T follicular helper cell (primary cell): ENCODE results near the gene IQGAP1.

Experiments used
- DNase-seq: peaks from one replicate; pipeline ENCODE4 v3.0.0-alpha.2; 2020; ENCODE audit warnings: low read depth

The IQGAP1 gene

DNA sequence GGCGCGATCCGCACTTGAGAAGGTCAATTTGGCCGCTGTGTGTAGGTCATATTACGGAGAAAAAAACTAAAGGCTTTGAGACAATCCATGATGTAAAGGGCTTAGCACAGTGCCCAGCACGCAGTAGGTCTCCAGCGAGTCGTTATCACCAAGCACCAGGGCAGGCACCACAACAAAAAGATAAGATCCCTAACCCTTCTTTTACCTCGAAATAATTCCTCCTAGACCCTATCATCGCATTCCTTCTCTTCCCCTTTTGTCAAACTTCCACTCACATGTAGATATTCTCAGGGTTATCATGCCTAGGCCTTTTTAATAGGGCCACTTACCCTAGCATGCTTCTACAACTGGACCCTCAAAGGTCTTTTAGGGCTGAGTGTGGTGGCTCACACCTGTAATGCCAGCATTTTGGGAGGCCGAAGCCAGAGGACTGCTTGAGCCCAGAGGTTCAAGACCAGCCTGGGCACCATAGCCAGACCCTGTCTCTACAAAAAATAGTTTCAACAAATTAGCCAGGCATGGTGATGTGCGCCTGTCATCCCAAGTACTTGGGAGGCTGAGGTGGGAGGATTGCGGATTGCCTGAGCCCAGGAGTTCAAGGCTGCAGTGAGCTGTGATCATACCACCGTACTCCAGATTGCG is 22.5 kb upstream of the IQGAP1 start:
- DNase-seq: no peak

DNA sequence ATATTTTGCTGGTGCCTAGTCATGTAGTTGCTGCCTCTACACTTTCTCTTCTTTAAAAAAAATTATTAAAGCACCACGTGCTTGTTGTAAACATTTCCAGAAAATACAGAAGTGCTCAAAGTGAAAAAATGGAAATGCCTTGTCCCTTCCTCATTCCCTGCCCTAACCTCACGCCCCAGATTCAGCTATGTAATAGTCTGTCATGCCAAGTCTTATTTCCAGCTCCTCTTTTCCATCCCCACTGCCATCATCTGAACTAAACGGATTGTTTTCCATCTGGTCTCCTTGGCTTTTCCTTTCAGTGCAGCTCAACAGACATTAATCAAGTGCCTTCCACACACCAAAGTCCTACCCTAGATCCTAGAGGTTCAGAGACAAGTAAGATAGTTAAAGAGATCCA is 20.5 kb upstream of the IQGAP1 start:
- no peak for DNase-seq

DNA sequence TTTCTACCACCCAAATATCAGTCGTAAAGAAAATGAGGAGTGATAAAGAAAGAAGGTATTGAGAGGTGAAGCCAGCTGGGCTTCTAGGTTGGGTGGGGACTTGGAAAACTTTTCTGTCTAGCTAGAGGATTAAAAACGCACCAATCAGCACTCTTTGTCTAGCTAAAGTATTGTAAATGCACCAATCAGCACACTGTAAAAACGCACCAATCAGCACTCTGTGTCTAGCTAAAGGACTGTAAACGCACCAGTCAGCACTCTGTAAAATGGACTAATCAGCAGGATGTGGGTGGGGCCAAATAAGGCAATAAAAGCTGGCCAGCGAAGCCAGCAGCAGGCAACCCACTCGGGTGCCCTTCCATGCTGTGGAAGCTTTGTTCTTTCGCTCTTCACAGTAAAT is 13.0 kb upstream of the IQGAP1 start:
- no peak for DNase-seq

DNA sequence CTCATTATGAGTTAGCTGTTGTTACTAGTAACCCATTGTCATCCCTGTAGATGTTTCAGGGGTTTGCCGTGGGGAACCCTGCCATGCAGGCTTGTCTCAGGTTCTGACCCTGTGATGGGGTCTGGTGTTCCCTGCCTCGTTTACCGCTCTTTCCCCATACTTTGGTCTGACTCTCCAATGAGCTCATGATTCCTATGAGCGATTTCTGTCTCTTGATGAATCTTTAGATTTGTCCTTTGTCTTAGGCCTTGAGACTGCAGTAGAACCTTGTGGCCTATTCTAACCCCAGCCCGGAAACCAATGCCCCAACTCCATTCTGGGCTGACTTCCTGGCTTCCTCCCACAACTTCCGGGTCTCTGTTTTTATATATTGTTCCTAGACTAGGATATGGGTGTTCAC is 11.3 kb upstream of the IQGAP1 start:
- DNase-seq: peak; percentile 46

DNA sequence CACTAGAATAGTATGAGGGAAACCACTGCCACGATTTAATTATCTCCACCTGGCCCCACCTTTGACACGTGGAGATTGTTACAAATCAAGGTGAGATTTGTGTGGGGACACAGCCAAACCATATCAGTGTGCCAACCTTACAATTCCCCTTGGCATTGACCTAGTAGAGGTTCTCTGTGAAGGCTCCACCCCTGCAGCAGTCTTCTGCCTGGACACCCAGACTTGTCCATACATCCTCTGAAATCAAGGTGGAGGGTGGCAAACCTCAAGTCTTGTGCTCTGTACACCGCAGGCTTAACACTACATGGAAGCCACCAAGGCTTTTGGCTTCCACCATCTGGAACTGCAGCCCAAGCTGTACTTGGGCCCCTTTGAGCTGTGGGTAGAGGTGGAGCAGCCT is 8.8 kb upstream of the IQGAP1 start:
- no peak for DNase-seq

DNA sequence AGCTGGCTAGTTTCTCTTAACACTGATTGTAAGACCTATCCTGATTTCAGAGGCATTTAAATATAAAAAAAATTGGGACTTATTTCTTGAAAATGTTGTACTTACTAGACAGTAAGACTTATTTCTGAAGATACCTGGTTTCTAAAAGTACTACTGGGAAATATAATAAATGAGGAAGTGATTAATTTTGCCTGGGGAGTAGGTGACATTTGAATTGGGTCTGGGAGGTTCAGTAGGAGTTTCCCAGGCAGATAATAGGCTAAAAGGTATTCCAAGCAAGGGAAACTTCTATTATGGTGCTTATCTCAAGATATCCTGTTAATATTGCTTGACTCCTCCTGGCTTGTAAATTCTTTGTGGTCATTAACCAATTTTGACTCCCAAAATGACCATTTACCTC is 6.5 kb upstream of the IQGAP1 start:
- DNase-seq: no peak

DNA sequence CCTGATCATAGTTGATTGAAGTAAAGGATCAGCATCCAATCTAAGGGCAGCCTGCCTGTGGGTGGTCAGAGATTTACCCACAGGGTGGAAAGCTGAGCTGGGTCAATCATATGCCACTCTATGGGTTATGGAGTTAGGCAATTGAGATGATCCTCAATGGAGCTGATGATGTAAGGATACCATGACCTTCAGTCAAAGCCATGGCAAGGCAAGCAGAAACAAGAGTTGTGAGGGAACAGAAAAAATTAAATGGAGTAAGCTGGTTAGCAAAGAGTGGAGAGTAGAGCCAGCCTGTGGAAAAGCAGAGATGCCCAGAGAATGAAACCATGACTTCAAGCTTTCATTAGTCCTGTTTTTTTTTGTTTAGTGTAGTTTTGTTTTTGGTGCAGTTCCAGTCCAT is 5.7 kb upstream of the IQGAP1 start:
- DNase-seq: no peak

DNA sequence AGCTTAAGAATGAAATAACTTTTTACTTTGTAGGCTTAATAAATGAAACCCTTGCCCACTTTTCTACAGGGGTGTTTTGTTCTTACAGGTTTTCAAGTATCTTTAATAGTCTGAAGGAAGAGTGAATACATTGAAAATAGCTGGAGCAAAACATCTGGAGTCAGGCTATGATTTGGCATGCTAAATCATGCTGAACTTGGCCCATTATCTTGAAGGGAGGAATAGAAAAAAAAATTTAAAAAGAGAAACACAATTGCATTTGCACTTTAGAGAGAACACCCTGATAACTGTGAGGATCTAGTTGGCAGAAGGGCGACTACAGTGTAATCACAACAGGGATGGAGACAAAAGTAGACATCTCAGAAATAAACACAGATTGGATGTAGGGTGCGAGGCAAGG is 1.8 kb upstream of the IQGAP1 start:
- no peak for DNase-seq

DNA sequence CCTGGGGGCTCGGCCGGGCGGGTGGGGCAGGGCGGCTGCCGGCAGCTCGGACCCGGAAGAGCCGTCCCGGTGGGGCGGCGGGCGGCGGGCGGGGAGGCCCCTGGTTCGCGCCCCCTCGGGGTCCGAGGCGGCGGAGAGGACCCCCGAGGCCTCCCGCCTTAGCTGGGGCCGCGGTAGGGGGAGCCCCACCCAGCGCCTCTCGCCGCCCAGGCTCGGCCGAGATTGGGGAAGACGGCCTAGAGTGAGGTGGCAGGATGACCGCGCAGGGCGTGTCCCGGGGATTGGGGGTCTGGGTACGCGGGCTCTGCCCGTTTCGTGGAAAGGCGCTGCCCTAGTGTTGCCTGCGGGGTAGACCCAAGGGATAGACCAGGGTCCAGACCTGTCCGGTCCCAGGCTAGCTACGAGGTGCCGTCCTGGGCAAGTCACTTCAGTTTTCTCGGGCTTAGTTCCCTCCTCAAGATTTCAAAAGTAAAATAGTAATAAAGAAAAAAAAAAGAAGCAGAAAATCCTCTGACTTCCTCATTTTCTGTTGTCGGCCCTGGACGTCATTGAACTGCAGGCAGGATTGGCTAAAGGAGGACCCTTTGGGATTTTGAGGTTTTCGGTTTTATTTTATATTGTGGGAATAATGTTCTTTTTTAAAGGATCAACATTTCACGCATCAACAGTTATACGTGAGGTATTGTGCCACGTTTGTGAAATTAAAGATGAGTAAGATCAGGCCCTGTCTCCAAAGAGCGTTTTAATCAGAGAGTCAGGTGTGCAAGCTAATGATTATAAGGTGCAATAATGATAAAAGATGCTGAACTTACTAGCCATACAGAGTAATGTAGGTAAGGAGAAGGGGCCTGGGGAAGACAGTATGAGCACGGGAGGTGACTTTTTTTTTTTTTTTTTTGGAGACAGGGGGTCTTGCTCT is 679 bp downstream of the IQGAP1 start:
- DNase-seq: peak; percentile 32

DNA sequence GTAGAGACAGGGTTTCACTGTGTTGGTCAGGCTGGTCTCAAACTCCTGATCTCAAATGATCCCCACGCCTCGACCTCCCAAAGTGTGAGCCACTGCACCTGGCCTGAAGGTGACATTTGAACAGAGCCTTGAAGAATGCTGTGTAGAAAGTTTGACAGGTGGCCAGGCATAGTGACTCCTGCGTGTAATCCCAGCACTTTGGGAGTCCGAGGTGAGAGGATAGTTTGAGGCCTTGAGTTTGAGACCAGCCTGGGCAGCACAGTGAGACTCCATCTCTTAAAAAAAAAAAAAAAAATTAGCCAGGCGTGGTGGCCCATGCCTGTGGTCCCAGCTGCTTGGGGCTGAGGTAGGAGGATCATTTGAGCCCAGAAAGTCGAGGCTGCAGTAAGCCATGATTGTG is 1.5 kb downstream of the IQGAP1 start:
- DNase-seq: no peak

DNA sequence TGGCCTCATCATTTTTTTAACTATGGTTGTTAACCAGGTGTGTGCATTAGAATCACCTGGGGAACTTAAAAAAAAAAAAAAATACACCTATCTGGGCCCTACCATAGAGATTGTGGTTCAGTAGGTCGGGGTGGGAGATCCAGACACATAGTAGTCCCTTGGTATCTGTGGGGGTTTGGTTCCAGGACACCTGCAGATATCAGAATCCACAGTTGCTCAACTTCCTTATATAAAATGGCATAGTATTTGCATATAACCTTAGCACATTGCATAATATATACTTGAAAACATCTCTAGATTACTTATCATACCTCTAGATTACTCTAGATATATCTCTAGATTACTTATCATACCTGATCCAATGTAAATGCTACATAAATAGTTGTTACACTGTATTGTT is 5.0 kb downstream of the IQGAP1 start:
- no peak for DNase-seq

DNA sequence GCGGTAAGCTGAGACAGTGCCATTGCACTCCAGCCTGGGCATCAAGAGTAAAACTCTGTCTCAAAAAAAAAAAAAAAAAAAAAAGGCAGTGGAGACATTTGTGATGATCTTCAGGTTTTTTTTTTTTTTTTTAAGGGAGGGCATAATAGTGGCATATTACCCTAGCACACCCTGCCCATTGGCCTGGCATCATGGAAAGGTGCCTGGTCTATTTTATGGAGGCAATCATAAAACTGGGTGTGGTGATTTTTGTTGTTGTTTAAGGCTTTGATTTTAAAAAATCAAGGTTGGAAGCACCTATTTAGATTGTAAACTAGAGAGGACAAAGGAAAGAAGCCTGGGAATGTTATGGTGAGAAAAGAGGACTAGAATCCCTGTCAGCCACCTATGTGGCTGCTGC is 6.0 kb downstream of the IQGAP1 start:
- no peak for DNase-seq

DNA sequence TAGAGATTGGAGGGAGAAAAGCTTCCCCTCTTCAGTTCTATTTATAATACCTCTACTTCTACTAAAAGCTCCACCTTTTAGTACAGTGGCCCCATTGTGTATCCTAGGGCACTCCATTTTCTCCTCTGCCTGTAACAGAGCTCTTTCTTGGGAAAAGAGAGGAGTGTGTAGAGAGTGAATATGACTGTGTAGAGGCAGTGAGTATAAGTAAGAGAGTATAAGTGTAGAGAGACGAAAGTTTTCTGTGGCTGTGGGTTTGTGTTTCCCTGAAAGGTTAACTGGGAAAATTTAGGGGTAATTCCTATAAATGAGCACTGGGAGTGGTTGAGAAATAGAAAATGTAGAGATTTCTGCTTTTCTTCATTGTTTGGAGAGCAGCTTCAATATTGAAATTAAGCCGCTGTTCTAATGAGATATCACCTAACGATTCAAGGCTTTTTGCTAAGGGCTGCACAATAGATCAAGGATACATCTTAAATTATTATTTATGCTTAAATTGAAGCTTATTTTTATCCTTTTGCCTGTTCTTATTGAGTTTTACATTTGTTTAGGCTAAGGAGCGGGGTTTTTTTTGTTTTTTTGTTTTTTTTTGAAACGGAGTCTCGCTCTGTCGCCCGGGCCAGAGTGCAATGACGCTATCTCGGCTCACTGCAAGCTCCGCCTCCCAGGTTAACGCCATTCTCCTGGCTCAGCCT is 6.9 kb downstream of the IQGAP1 start:
- DNase-seq: no peak

DNA sequence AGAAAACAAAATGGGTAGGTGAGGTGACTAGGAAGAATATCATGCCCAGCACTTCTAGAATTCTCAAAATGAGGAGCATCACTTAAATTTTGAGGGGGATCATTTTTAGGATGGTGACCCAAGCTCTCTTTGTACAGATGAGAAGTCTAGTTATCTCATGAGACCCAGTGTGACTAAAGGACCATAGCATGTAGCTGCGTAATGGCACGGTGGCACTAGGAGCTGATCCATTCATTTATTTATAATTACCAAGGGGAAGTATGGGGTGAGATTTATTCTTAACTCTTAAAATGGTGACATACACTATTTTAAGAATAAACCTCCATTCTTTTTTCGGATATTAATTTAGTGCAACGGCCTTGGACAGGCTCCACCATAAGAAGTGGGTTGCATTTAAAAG is 8.3 kb downstream of the IQGAP1 start:
- no peak for DNase-seq

DNA sequence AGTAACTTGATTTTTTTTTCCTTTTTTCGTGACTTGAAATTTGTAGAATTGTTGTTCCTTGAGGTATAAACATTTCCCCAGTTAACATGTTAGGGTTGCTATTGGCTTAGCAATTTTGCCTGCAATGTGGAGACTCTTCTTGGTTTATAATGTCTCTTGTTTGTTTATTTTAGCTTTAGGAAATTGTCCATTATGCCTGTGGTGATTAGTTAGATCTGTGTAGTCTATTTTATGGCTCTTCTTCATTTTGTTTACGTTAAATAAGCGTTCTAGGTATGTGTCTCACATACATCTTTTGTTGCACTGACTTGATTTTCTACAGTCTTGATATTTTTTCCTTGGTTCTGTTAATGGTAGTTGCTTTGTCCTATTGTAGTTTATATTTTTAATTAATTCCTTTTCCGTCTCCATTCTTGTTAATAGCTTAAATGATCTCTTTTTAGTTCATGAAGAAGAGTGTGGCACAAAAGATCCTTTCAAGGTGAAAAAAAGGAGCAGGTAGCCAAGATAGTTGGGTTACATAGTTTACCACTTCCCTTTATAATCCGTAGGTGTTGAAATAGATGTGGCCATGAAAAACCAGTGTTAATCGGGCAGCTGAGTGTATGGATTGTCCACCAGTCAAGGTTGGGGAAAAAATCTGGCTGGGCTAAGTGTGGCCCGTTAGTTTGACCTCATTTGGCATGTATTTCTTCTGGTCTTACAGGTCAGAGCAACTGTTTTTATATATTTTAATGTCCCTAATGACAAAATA is 12.1 kb downstream of the IQGAP1 start:
- no peak for DNase-seq

DNA sequence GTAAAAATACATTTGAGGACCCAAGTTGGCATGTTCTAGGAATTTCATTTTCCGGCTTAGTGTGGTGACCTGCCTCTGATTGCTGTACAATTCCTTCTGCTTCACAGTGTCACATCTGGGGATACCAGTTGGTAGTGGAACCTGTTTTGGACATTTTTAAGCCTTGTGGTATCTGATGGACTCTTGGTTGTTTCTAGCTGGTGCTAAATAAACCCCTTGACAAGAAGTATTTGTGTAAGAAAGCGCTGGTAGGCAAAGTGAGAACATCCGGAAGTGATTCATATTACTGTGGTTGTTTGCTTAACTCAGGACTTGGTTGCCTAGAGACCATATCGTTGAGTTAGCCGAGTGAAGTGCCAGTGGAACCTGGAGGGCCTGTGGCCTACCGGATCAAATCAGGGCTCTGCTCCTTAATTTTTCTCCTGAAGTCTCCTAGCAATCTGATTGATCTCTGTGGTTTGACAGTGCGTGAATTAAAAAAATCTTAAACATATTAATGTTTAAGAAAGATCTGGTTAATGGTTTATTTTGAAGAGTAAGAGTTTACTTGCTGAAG is 12.8 kb downstream of the IQGAP1 start:
- DNase-seq: peak; percentile 55

DNA sequence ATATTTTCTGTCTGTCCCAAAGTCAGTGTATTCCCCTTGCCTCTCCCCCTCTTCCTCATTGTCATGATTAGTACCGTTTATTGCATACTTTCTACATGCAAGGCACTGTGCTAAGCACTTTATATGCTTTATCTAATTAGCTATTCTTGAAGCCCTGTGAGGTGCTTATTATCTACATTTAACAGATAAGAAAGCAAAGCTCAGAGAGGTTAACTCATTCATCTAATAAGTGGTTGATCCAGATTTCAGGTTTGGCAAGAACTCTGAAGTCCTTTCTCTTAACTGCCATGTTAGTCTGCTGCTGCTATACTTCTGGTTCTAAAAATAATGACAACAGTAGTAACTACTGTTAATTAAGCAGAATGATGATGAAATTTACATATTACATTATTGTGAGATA is 13.5 kb downstream of the IQGAP1 start:
- DNase-seq: no peak

DNA sequence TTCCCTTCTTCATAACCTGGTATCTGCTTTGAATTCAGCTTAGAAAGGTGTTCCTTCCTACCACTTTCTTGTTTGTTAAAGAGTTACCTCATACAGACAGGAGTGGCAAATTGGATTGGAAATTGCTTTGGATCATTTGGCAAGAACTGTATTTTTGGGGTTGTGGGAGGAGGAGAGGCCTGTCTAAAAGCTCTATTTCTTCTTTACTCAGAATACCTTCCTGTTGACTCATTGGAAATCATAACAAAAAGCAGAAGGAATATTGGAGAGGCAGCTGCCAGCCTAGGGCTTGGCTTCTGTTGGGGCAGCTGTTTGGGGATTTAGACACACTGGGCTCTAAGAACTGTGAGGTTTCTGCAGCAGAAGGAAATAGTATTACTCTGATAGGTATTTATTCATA is 14.2 kb downstream of the IQGAP1 start:
- DNase-seq: no peak

DNA sequence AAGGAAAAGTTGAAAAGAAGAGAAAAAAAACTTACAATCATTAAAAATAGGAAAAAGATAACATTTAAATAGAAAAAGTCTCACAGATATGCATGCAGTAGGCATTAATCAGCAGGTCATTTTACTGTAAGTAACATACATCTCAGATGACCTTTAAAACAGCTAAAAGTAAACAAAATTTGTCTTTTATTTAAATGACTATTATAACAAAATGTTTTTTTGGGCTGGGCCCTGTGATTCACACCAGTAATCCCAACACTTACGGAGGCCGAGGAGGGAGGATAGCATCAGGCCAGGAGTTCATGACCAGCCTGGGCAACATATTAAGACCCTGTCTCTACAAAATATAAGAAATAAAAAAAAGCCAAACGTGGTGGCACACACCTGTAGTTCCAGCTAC is 14.7 kb downstream of the IQGAP1 start:
- DNase-seq: no peak

DNA sequence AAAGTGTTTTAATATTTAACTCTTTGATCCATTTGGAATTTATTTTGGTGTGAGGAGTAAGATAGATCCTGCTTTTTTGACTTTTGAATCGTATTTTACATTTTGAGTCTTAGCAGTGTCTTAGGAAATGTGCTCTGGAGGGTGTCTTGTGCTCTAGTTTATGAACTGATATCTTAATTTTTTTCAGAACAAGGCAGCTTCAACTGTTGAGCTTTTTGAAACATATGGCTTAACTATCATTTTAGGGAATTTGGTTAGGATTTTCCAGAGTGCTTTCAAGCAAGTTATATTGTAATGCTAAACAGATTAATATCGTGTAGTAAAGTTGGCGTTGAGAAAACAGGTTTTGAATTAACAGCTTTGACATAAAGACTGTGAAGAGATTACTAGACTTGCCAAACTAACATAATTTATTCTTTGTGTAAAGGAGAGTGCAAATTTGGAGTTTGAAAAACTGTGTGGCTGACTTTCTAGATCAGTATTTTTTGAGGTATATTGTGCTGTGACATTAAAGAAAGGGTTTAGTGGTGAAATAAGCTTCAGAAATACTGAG is 17.1 kb downstream of the IQGAP1 start:
- DNase-seq: no peak

DNA sequence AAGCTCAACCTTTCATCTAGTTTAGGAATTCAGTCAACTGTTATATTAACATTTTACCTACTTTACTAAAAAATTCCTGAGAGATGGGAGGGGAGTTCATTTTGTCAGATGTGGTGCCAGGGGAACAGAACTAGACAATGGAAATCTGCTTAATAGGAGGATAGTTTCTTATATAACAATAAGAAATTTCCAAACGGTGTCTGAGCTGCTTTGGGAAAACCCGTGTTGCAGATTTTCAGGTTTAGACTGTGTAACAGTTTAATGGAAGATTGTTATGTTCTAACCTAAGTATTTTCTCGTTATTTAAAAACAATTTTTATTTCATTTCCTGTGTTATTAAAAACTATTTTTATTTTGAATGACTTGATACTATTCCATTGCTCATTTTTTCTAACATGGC is 19.3 kb downstream of the IQGAP1 start:
- no peak for DNase-seq

DNA sequence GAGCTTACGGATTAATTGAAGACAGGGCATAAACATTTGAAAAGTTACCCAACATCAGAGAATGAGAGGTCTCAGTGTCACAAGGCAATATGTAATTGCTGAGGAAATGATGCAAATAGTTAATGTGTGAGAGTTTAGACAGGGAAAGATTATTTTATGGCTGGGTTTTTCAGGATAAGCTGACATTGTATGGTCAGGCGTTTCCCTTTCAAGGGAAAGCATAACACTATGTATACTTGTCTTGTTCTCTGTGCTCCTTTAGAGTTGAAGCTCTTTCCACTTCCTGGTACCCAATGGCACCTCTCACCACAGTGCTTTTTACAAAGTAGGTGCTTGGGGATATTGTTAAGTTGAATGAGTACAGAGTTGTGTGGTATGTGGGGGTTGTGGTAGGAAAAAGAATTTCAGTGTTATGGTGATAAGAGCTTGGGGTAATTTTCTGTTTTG is 19.9 kb downstream of the IQGAP1 start:
- no peak for DNase-seq
